Stomach (tissue), 9 donors: ENCODE measurements around the gene DCST2. TPM values are rescaled to one million over a fixed set of nuclear protein-coding genes. Genes with fewer than 3 reads are reported as not detected.

ENCODE experiments used
- DNase-seq, 2 donors: peaks; one replicate each; pipeline versions ENCODE4 v3.0.0 to v3.0.0-alpha.2; 2013 to 2019
- H3K27ac ChIP-seq, 5 donors: fragments of 200-600 bp in 4 of 5; sonication (generic) in 4 of 5; one replicate each; pipeline ENCODE4 v1.5.1; 2013 to 2019; ENCODE audit warnings: mild to moderate bottlenecking in 1 of 5, moderate library complexity in 1 of 5
- H3K27me3 ChIP-seq, 3 donors: fragments of 200-600 bp; sonication (generic); one replicate each; pipeline ENCODE4 v1.5.1; 2017 to 2019; ENCODE audit warnings: mixed run types in 1 of 3
- H3K36me3 ChIP-seq, 4 donors: fragments of 200-600 bp; sonication (generic); 1 replicate in 3 of 4; 2 replicates in 1 of 4; pipeline ENCODE4 v1.5.1; 2016 to 2019
- H3K4me1 ChIP-seq, 4 donors: fragments of 200-600 bp; sonication (generic); one replicate each; pipeline ENCODE4 v1.5.1; 2016 to 2019
- H3K4me3 ChIP-seq, 4 donors: fragments of 200-600 bp; sonication (generic) in 3 of 4; one replicate each; pipeline ENCODE4 v1.5.1; 2016 to 2019; ENCODE audit warnings: mild to moderate bottlenecking in 1 of 4
- H3K9me3 ChIP-seq, 4 donors: fragments of 200-600 bp; sonication (generic); one replicate each; pipeline ENCODE4 v1.5.1; 2016 to 2019
- CTCF ChIP-seq, 7 experiments: fragments of 450-650 bp in 4 of 7; fragments of 200-600 bp in 3 of 7; sonication (generic) in 3 of 7; IDR thresholded peaks; one replicate each; pipeline ENCODE4 v1.5.1; 2016 to 2019; ENCODE audit warnings: antibody characterized with exemption in 7 of 7, control low read depth in 2 of 7, mild to moderate bottlenecking in 1 of 7
- EP300 ChIP-seq: sonication (generic); formaldehyde crosslinking; IDR thresholded peaks from one replicate; pipeline ENCODE4 v1.6.1; 2017; ENCODE audit warnings: antibody characterized with exemption
- POLR2A ChIP-seq, 4 donors: fragments of 450-650 bp; IDR thresholded peaks; one replicate each; pipeline ENCODE4 v1.6.1; 2016; ENCODE audit warnings: antibody characterized with exemption in 4 of 4, control low read depth in 2 of 4, mild to moderate bottlenecking in 1 of 4, moderate library complexity in 1 of 4
- POLR2AphosphoS5 ChIP-seq, 3 donors: sonication (generic); formaldehyde crosslinking; IDR thresholded peaks; one replicate each; pipeline ENCODE4 v1.6.1; 2016; ENCODE audit warnings: antibody characterized with exemption in 3 of 3
- WGBS, 5 donors: extraction: QIAGEN DNeasy Blood & Tissue Kit in 3 of 5; methylation state at CpG; one replicate each; pipeline versions ENCODE4 v1.1.5 to v1.1.7; 2013 to 2018; 5-methylcytosine and 5-hydroxymethylcytosine counted together
- intact Hi-C: fragments of 100-400 bp; cut with DNase I; formaldehyde crosslinking; loops from one replicate; pipeline ENCODE4 v1.15.1; 2023; ENCODE audit warnings: low total_unique reads
- polyA plus RNA-seq, 3 donors: library from polyadenylated mRNA; stranded (reverse); fragments of 200-250 nt; gene quantifications; one replicate each; pipeline ENCODE4 v1.2.3, GENCODE V29; 2013
- total RNA-seq, 5 donors: library from RNA; depleted of rRNA; stranded (reverse); fragments of >200 nt; gene quantifications; one replicate each; pipeline versions ENCODE4 v1.1.0 to v1.2.3, GENCODE V29; 2014 to 2016
- donor health status: healthy with polysubstance abuse.
- donor health status: Bipolar disorder and iron deficiency.
- donor health status: healthy.

The DCST2 gene
- total and polyA plus RNA-seq, 8 donors, result 1.6 to 158 (median 6.4) TPM; not detected in 4

GRCh38 chr1:155000411-155000725 is 33.2 kb downstream of the DCST2 start:
- no peak for TF ChIP-seq POLR2A (IDR thresholded peaks at IDR 0.05)
- TF ChIP-seq EP300, result no peak
- no peak for TF ChIP-seq POLR2AphosphoS5 (IDR thresholded peaks at IDR 0.05)
- no peak for TF ChIP-seq CTCF (IDR thresholded peaks at IDR 0.05)
- H3K27ac ChIP-seq, result peak overlapping the region; percentile 98 to 100 (median 99)
- H3K27me3 ChIP-seq, result no peaks in the 10 kb centered on the region
- H3K36me3 ChIP-seq, result no peaks in the 10 kb centered on the region
- H3K4me3 ChIP-seq, result peak overlapping the region; percentile 78 to 90 (median 85)
- intact Hi-C loops, result no loop called here
- H3K4me1 ChIP-seq, result peaks cover 32 to 60% (median 43%) of the 10 kb centered on the region in 4 donors
- peak in 1 of 2 donors; percentile 64 for DNase-seq
- 0 to 3% (median 1%) methylated on average over 8 to 13 of the region's 13 CpGs for WGBS, 5 donors
- H3K9me3 ChIP-seq, result no peaks in the 10 kb centered on the region

GRCh38 chr1:154999571-155000410 is 33.8 kb downstream of the DCST2 start:
- Histone ChIP-seq H3K36me3 (no peaks in the 10 kb centered on the region), H3K9me3 (no peaks in the 10 kb centered on the region), H3K4me1 (peaks cover 31 to 58% (median 43%) of the 10 kb centered on the region in 4 donors), H3K27ac (peak overlapping the region; percentile 98 to 100 (median 99)), H3K4me3 (peak overlapping the region; percentile 78 to 90 (median 85)), H3K27me3 (no peaks in the 10 kb centered on the region)
- 1 to 3% (median 3%) methylated on average over 32 to 50 of the region's 50 CpGs for WGBS, 5 donors
- DNase-seq, result peak; percentile 65 to 79
- intact Hi-C loops, result no loop called here
- TF ChIP-seq EP300 (no peak), POLR2A (IDR thresholded peaks at IDR 0.05) (no peak), CTCF (IDR thresholded peaks at IDR 0.05) (no peak), POLR2AphosphoS5 (IDR thresholded peaks at IDR 0.05) (no peak)

GRCh38 chr1:154998818-154999570 is 34.6 kb downstream of the DCST2 start:
- intact Hi-C loops, result no loop called here
- H3K9me3 ChIP-seq, result no peaks in the 10 kb centered on the region
- TF ChIP-seq POLR2AphosphoS5 (IDR thresholded peaks at IDR 0.05) (peak in 2 of 3 donors; percentile 33 to 37), EP300 (no peak), POLR2A (IDR thresholded peaks at IDR 0.05) (no peak), CTCF (IDR thresholded peaks at IDR 0.05) (peak in 5 of 7 experiments; percentile 55 to 79 (median 60))
- no peaks in the 10 kb centered on the region for H3K36me3 ChIP-seq
- 10 to 12% (median 10%) methylated on average over 38 to 40 of the region's 40 CpGs for WGBS, 5 donors
- peak overlapping the region in 4 of 5 donors; percentile 99 to 100 (median 99) for H3K27ac ChIP-seq
- no peaks in the 10 kb centered on the region for H3K27me3 ChIP-seq
- peak overlapping the region; percentile 78 to 90 (median 85) for H3K4me3 ChIP-seq
- DNase-seq, result peak; percentile 60 to 90
- H3K4me1 ChIP-seq, result peaks cover 26 to 56% (median 37%) of the 10 kb centered on the region in 4 donors

GRCh38 chr1:154998201-154998780 is 35.3 kb downstream of the DCST2 start:
- Histone ChIP-seq H3K4me1 (peaks cover 25 to 51% (median 33%) of the 10 kb centered on the region in 4 donors), H3K9me3 (no peaks in the 10 kb centered on the region), H3K27ac (peak overlapping the region in 1 of 5 donors; percentile 99), H3K36me3 (no peaks in the 10 kb centered on the region), H3K4me3 (no peak overlapping the region), H3K27me3 (no peaks in the 10 kb centered on the region)
- intact Hi-C loops, result no loop called here
- TF ChIP-seq EP300 (no peak), CTCF (IDR thresholded peaks at IDR 0.05) (no peak), POLR2A (IDR thresholded peaks at IDR 0.05) (no peak), POLR2AphosphoS5 (IDR thresholded peaks at IDR 0.05) (no peak)
- 69 to 83% (median 76%) methylated on average over 15 to 16 of the region's 16 CpGs for WGBS, 5 donors
- no peak for DNase-seq
